ENCODE measurements around the gene ATP2A3. TPM values are rescaled to one million over a fixed set of nuclear protein-coding genes. Genes with fewer than 3 reads are reported as not detected.

The ATP2A3 gene
- total RNA-seq, 1 donor from 2014 or later: 107 TPM

- Mint-ChIP-seq H3K9me3 (no peaks in the 10 kb centered on the region), H3K27me3 (ENCODE audit: insufficient read depth) (peaks cover 11% of the 10 kb centered on the region), H3K27ac (no peak overlapping the region), H3K4me1 (ENCODE audit: low read depth) (no peaks in the 10 kb centered on the region), H3K4me3 (no peak overlapping the region), H3K36me3 (ENCODE audit: low read depth) (no peaks in the 10 kb centered on the region)
- no peak for DNase-seq (ENCODE audit: low spot score)
- intact Hi-C loops (cut with micrococcal nuclease): no loop called here
Measured at GRCh38 chr17:3903051-3903825, 61.0 kb downstream of the ATP2A3 start.

- Mint-ChIP-seq H3K27ac (no peak overlapping the region), H3K9me3 (no peaks in the 10 kb centered on the region), H3K36me3 (ENCODE audit: low read depth) (no peaks in the 10 kb centered on the region), H3K4me1 (ENCODE audit: low read depth) (no peaks in the 10 kb centered on the region), H3K27me3 (ENCODE audit: insufficient read depth) (peaks cover 4% of the 10 kb centered on the region), H3K4me3 (no peak overlapping the region)
- intact Hi-C loops (cut with micrococcal nuclease): no loop called here
- no peak for DNase-seq (ENCODE audit: low spot score)
Measured at GRCh38 chr17:3900646-3901045, 63.6 kb downstream of the ATP2A3 start.

GRCh38 chr17:3897731-3898130, 66.5 kb downstream of the ATP2A3 start:
- Mint-ChIP-seq H3K9me3 (no peaks in the 10 kb centered on the region), H3K36me3 (ENCODE audit: low read depth) (no peaks in the 10 kb centered on the region), H3K27ac (no peak overlapping the region), H3K4me3 (no peak overlapping the region), H3K4me1 (ENCODE audit: low read depth) (peaks cover 11% of the 10 kb centered on the region), H3K27me3 (ENCODE audit: insufficient read depth) (peaks cover 4% of the 10 kb centered on the region)
- DNase-seq (ENCODE audit: low spot score): no peak
- intact Hi-C loops (cut with micrococcal nuclease): loop anchor here (10.0 kb wide), 1 partner anchor 1067 kb away; the partner anchor contains the start of gene SPAG7

GRCh38 chr17:3896968-3897235, 67.3 kb downstream of the ATP2A3 start:
- no peak for DNase-seq (ENCODE audit: low spot score)
- H3K4me3 Mint-ChIP-seq: no peak overlapping the region
- no peak overlapping the region for H3K27ac Mint-ChIP-seq
- H3K27me3 Mint-ChIP-seq (ENCODE audit: insufficient read depth): peaks cover 4% of the 10 kb centered on the region
- H3K36me3 Mint-ChIP-seq (ENCODE audit: low read depth): no peaks in the 10 kb centered on the region
- intact Hi-C loops (cut with micrococcal nuclease): loop anchor here (10.0 kb wide), 1 partner anchor 1068 kb away; the partner anchor contains the start of gene SPAG7
- H3K9me3 Mint-ChIP-seq: no peaks in the 10 kb centered on the region
- peaks cover 14% of the 10 kb centered on the region for H3K4me1 Mint-ChIP-seq (ENCODE audit: low read depth)

GRCh38 chr17:3896108-3896967, 67.9 kb downstream of the ATP2A3 start:
- DNase-seq (ENCODE audit: low spot score): no peak
- Mint-ChIP-seq H3K4me3 (no peak overlapping the region), H3K4me1 (ENCODE audit: low read depth) (peaks cover 19% of the 10 kb centered on the region), H3K27me3 (ENCODE audit: insufficient read depth) (peaks cover 3% of the 10 kb centered on the region), H3K27ac (no peak overlapping the region), H3K9me3 (no peaks in the 10 kb centered on the region), H3K36me3 (ENCODE audit: low read depth) (no peaks in the 10 kb centered on the region)
- intact Hi-C loops (cut with micrococcal nuclease): loop anchor here (10.0 kb wide), 1 partner anchor 1068 kb away; the partner anchor contains the start of gene SPAG7

- Mint-ChIP-seq H3K36me3 (ENCODE audit: low read depth) (no peaks in the 10 kb centered on the region), H3K27ac (no peak overlapping the region), H3K27me3 (ENCODE audit: insufficient read depth) (no peaks in the 10 kb centered on the region), H3K4me1 (ENCODE audit: low read depth) (peaks cover 27% of the 10 kb centered on the region), H3K9me3 (no peaks in the 10 kb centered on the region), H3K4me3 (no peak overlapping the region)
- intact Hi-C loops (cut with micrococcal nuclease): loop anchor here (10.0 kb wide), 1 partner anchor 1069 kb away; the partner anchor contains the start of gene SPAG7
- no peak for DNase-seq (ENCODE audit: low spot score)
Measured at GRCh38 chr17:3895354-3895753, 68.9 kb downstream of the ATP2A3 start.

GRCh38 chr17:3894911-3895343, 69.3 kb downstream of the ATP2A3 start:
- DNase-seq (ENCODE audit: low spot score): no peak
- Mint-ChIP-seq H3K9me3 (no peaks in the 10 kb centered on the region), H3K27ac (no peak overlapping the region), H3K4me1 (ENCODE audit: low read depth) (peaks cover 30% of the 10 kb centered on the region), H3K36me3 (ENCODE audit: low read depth) (no peaks in the 10 kb centered on the region), H3K27me3 (ENCODE audit: insufficient read depth) (no peaks in the 10 kb centered on the region), H3K4me3 (no peak overlapping the region)
- intact Hi-C loops (cut with micrococcal nuclease): loop anchor here (5.0 to 10.0 kb wide), 4 partner anchors 173 to 1070 kb away; partner anchors contain the start of genes ANKFY1, EMC6, HASPIN and SPAG7

- no peak for DNase-seq (ENCODE audit: low spot score)
- no peaks in the 10 kb centered on the region for H3K9me3 Mint-ChIP-seq
- H3K4me1 Mint-ChIP-seq (ENCODE audit: low read depth): peaks cover 30% of the 10 kb centered on the region
- no peaks in the 10 kb centered on the region for H3K36me3 Mint-ChIP-seq (ENCODE audit: low read depth)
- peak overlapping the region; percentile 86 for H3K27ac Mint-ChIP-seq
- H3K27me3 Mint-ChIP-seq (ENCODE audit: insufficient read depth): no peaks in the 10 kb centered on the region
- peak overlapping the region; percentile 82 for H3K4me3 Mint-ChIP-seq
- intact Hi-C loops (cut with micrococcal nuclease): loop anchor here (5.0 to 10.0 kb wide), 4 partner anchors 172 to 1071 kb away; partner anchors contain the start of genes ANKFY1, EMC6, HASPIN and SPAG7
Measured at GRCh38 chr17:3894188-3894587, 70.0 kb downstream of the ATP2A3 start.

GRCh38 chr17:3893720-3894116, 70.5 kb downstream of the ATP2A3 start:
- Mint-ChIP-seq H3K27me3 (ENCODE audit: insufficient read depth) (no peaks in the 10 kb centered on the region), H3K4me1 (ENCODE audit: low read depth) (peaks cover 30% of the 10 kb centered on the region), H3K27ac (peak overlapping the region; percentile 86), H3K4me3 (peak overlapping the region; percentile 82), H3K9me3 (no peaks in the 10 kb centered on the region), H3K36me3 (ENCODE audit: low read depth) (no peaks in the 10 kb centered on the region)
- no peak for DNase-seq (ENCODE audit: low spot score)
- intact Hi-C loops (cut with micrococcal nuclease): loop anchor here (1.0 to 10.0 kb wide), 8 partner anchors 18 to 1071 kb away; partner anchors contain the start of genes ANKFY1, ATP2A3, CTNS and EMC6

- Mint-ChIP-seq H3K4me3 (peak within 1 kb of the TSS; percentile 82), H3K27me3 (ENCODE audit: insufficient read depth) (no peaks in the 10 kb centered on the region), H3K9me3 (no peaks in the 10 kb centered on the region), H3K4me1 (ENCODE audit: low read depth) (peaks cover 30% of the 10 kb centered on the region), H3K36me3 (ENCODE audit: low read depth) (no peaks in the 10 kb centered on the region), H3K27ac (peak within 1 kb of the TSS; percentile 86)
- intact Hi-C loops (cut with micrococcal nuclease): loop anchor here (1.0 to 10.0 kb wide), 8 partner anchors 18 to 1072 kb away; partner anchors contain the start of genes ANKFY1, ATP2A3, CTNS and EMC6
- peak; percentile 90 for DNase-seq (ENCODE audit: low spot score)
Measured at GRCh38 chr17:3893003-3893719, 71.1 kb downstream of the ATP2A3 start, which contains the start of gene CAMKK1. CAMKK1 (minus strand) TSS chr17:3893053; CDS start chr17:3885687, 7,366 bp downstream.

- peaks cover 31% of the 10 kb centered on the region for H3K4me1 Mint-ChIP-seq (ENCODE audit: low read depth)
- peak overlapping the region; percentile 82 for H3K4me3 Mint-ChIP-seq
- peak overlapping the region; percentile 58 for H3K27ac Mint-ChIP-seq
- no peaks in the 10 kb centered on the region for H3K36me3 Mint-ChIP-seq (ENCODE audit: low read depth)
- no peaks in the 10 kb centered on the region for H3K9me3 Mint-ChIP-seq
- DNase-seq (ENCODE audit: low spot score): peak; percentile 74
- H3K27me3 Mint-ChIP-seq (ENCODE audit: insufficient read depth): no peaks in the 10 kb centered on the region
- intact Hi-C loops (cut with micrococcal nuclease): loop anchor here (5.0 to 10.0 kb wide), 4 partner anchors 170 to 1072 kb away; partner anchors contain the start of genes ANKFY1, EMC6, HASPIN and SPAG7
Measured at GRCh38 chr17:3892095-3892998, 71.9 kb downstream of the ATP2A3 start.
